ENCODE data around the gene ADGRB3.
"Not testable (repeated sequence)": the region's sequence is repeated elsewhere in the genome, so short reads cannot be mapped to it uniquely, and the experiment has no call there.

DNA sequence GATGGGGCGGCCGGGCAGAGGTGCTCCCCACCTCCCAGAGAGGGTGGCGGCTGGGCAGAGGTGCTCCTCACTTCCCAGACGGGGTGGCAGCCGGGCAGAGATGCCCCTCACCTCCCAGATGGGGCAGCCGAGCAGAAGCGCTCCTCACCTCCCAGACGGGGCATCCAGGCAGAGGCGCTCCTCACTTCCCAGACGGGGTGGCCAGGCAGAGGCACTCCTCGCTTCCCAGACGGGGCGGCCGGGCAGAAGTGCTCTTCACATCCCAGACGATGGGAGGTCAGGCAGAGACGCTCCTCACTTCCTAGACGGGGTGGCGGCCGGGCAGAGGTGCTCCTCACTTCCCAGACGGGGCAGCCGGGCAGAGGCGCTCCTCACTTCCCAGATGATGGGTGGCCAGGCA, 798.0 kb downstream of the ADGRB3 start:
- not testable (repeated sequence) for TF ChIP-seq EZH2 (IDR thresholded peaks at IDR 0.05)
- TF ChIP-seq, protein P1, sequence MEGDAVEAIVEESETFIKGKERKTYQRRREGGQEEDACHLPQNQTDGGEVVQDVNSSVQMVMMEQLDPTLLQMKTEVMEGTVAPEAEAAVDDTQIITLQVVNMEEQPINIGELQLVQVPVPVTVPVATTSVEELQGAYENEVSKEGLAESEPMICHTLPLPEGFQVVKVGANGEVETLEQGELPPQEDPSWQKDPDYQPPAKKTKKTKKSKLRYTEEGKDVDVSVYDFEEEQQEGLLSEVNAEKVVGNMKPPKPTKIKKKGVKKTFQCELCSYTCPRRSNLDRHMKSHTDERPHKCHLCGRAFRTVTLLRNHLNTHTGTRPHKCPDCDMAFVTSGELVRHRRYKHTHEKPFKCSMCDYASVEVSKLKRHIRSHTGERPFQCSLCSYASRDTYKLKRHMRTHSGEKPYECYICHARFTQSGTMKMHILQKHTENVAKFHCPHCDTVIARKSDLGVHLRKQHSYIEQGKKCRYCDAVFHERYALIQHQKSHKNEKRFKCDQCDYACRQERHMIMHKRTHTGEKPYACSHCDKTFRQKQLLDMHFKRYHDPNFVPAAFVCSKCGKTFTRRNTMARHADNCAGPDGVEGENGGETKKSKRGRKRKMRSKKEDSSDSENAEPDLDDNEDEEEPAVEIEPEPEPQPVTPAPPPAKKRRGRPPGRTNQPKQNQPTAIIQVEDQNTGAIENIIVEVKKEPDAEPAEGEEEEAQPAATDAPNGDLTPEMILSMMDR (IDR thresholded peaks at IDR 0.05) = not testable (repeated sequence)

Data from neural progenitor cell (in vitro differentiated cells).